ENCODE results near the gene EBF3. TPM values are rescaled to one million over a fixed set of nuclear protein-coding genes. Genes with fewer than 3 reads are reported as not detected.

The EBF3 gene
- total and polyA plus RNA-seq, 2 donors (not counting 3 experiments of a cell fraction or from before 2014, with no cell fraction given), result 0.92 to 2.7 TPM

- TF ChIP-seq, protein P1, sequence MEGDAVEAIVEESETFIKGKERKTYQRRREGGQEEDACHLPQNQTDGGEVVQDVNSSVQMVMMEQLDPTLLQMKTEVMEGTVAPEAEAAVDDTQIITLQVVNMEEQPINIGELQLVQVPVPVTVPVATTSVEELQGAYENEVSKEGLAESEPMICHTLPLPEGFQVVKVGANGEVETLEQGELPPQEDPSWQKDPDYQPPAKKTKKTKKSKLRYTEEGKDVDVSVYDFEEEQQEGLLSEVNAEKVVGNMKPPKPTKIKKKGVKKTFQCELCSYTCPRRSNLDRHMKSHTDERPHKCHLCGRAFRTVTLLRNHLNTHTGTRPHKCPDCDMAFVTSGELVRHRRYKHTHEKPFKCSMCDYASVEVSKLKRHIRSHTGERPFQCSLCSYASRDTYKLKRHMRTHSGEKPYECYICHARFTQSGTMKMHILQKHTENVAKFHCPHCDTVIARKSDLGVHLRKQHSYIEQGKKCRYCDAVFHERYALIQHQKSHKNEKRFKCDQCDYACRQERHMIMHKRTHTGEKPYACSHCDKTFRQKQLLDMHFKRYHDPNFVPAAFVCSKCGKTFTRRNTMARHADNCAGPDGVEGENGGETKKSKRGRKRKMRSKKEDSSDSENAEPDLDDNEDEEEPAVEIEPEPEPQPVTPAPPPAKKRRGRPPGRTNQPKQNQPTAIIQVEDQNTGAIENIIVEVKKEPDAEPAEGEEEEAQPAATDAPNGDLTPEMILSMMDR (IDR thresholded peaks at IDR 0.05; ENCODE audit: extremely low read depth in 1 of 2, insufficient read depth in 1 of 2, low read depth in 1 of 2, low read length in 2 of 2), result no peak
- TF ChIP-seq MYC (IDR thresholded peaks at IDR 0.05; ENCODE audit: low read depth, low read length) (no peak), FOS (IDR thresholded peaks at IDR 0.05; ENCODE audit: borderline replicate concordance, insufficient read depth, low read length) (no peak), POLR2A (IDR thresholded peaks at IDR 0.05; ENCODE audit: low read depth, low read length) (no peak), JUN (IDR thresholded peaks at IDR 0.05; ENCODE audit: borderline replicate concordance, insufficient read depth, insufficient read length, low read depth) (no peak), POLR2AphosphoS5 (IDR thresholded peaks at IDR 0.05; ENCODE audit: insufficient read depth, low read depth, low read length) (no peak), EZH2 (IDR thresholded peaks at IDR 0.05; ENCODE audit: borderline replicate concordance, low read depth, low read length, severe bottlenecking) (no peak), MAX (IDR thresholded peaks at IDR 0.05; ENCODE audit: insufficient read depth, insufficient read length) (no peak), GATA2 (IDR thresholded peaks at IDR 0.05; ENCODE audit: insufficient read depth, insufficient read length, low read depth, low read length) (no peak)
- FAIRE-seq, result no peak
- Histone ChIP-seq H3K9ac (replicated peaks; ENCODE audit: extremely low read depth, insufficient read depth, low read length) (no peak overlapping the region), H2AFZ (ENCODE audit: low read depth, low read length) (no peak overlapping the region), H3K9me1 (replicated peaks; ENCODE audit: control insufficient read depth, extremely low read depth, insufficient read depth, low read length) (no peaks in the 10 kb centered on the region), H3K4me1 (ENCODE audit: control insufficient read depth, extremely low read depth, insufficient read depth, low read length) (no peaks in the 10 kb centered on the region), H3K27me3 (ENCODE audit: control insufficient read depth in 2 of 2, insufficient read depth in 2 of 2, low read length in 2 of 2) (no peaks in the 10 kb centered on the region), H3K36me3 (ENCODE audit: control insufficient read depth in 2 of 2, extremely low read depth in 1 of 2, insufficient read depth in 2 of 2, low read length in 2 of 2) (no peaks in the 10 kb centered on the region), H3K4me2 (ENCODE audit: insufficient read depth, low read length) (no peak overlapping the region), H4K20me1 (replicated peaks; ENCODE audit: control insufficient read depth, extremely low read depth, insufficient read depth, low read length) (no peaks in the 10 kb centered on the region), H3K4me3 (replicated peaks in 1 of 3; ENCODE audit: insufficient read depth in 1 of 3, low read depth in 1 of 3, low read length in 3 of 3) (no peak overlapping the region), H3K9me3 (replicated peaks; ENCODE audit: control insufficient read depth, insufficient read depth, low read length) (peaks cover 6% of the 10 kb centered on the region), H3K27ac (ENCODE audit: insufficient read depth, low read depth, low read length) (no peak overlapping the region), H3K79me2 (ENCODE audit: control insufficient read depth, insufficient read depth, low read length) (no peaks in the 10 kb centered on the region)
- dilution Hi-C loops (cut with MboI; ENCODE audit: extremely low pct_ligation_motif_present, low sequenced_read_pairs), result no loop called here
- BruUV-seq (replicated peaks), result no TSS peak
- DNase-seq (ENCODE audit: low read depth, low spot score), result no peak
- intact Hi-C loops (cut with micrococcal nuclease), result no loop called here
- ChIA-PET CTCF (no interaction called here), POLR2A (no interaction called here)
Observed at GRCh38 chr10:129825826-129826225, 138.2 kb downstream of the EBF3 start.
